ENCODE data around the gene MAP2K1. TPM values are rescaled to one million over a fixed set of nuclear protein-coding genes. Genes with fewer than 3 reads are reported as not detected.
A peak's percentile ranks its signal among the peaks of the same experiment; 100 is the strongest.

MAP2K1 gene
- total and polyA plus RNA-seq, 11 donors = 15.8 to 164 (median 39.3) TPM

DNA sequence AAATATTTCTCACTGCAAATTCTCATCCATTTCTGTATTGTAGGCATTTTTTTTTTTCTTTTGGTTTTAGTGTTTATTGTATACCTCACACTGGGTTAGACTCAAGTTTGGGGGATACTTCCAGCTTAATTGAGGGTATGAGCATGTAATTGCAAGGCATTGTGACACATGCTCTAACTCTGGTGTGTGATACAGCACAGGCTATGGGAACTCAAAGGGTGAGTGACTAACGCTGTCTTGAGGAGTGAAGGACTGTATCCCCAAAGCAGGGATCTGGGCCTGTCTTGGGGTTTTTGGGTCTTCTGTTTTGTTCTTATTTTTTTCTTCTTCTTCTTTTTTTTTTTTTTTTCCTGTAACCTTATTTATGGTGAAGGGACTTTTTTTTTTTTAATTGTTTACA is 26.9 kb downstream of the MAP2K1 start:
- no peak for DNase-seq
- Histone ChIP-seq H3K4me3 (no peak overlapping the region), H3K4me1 (peaks cover 0 to 86% (median 37%) of the 10 kb centered on the region in 12 donors), H3K36me3 (no peaks in the 10 kb centered on the region), H3K9me3 (peaks cover 0 to 9% (median 0%) of the 10 kb centered on the region in 12 donors), H3K27me3 (no peaks in the 10 kb centered on the region), H3K27ac (no peak overlapping the region)
- intact Hi-C loops (cut with DNase I) = no loop called here
- WGBS, 4 donors = 92 to 100% (median 98%) methylated on average over 1 of the region's 1 CpG
- TF ChIP-seq POLR2A (IDR thresholded peaks at IDR 0.05) = no peak
- TF ChIP-seq, protein P1, sequence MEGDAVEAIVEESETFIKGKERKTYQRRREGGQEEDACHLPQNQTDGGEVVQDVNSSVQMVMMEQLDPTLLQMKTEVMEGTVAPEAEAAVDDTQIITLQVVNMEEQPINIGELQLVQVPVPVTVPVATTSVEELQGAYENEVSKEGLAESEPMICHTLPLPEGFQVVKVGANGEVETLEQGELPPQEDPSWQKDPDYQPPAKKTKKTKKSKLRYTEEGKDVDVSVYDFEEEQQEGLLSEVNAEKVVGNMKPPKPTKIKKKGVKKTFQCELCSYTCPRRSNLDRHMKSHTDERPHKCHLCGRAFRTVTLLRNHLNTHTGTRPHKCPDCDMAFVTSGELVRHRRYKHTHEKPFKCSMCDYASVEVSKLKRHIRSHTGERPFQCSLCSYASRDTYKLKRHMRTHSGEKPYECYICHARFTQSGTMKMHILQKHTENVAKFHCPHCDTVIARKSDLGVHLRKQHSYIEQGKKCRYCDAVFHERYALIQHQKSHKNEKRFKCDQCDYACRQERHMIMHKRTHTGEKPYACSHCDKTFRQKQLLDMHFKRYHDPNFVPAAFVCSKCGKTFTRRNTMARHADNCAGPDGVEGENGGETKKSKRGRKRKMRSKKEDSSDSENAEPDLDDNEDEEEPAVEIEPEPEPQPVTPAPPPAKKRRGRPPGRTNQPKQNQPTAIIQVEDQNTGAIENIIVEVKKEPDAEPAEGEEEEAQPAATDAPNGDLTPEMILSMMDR (IDR thresholded peaks at IDR 0.05) = no peak
- ATAC-seq = no peak

- Histone ChIP-seq H3K27me3 (no peaks in the 10 kb centered on the region), H3K4me3 (no peak overlapping the region), H3K4me1 (peaks cover 0 to 69% (median 29%) of the 10 kb centered on the region in 12 donors), H3K27ac (no peak overlapping the region), H3K36me3 (no peaks in the 10 kb centered on the region), H3K9me3 (peaks cover 0 to 9% (median 0%) of the 10 kb centered on the region in 12 donors)
- ATAC-seq = peak in 2 of 4 donors; percentile 48 to 61
- no peak for DNase-seq
- intact Hi-C loops (cut with DNase I) = no loop called here
- TF ChIP-seq, protein P1 (IDR thresholded peaks at IDR 0.05) = no peak
- no peak for TF ChIP-seq POLR2A (IDR thresholded peaks at IDR 0.05)
These were observed 28.6 kb downstream of the MAP2K1 start for GRCh38 chr15:66415360-66415759.

DNA sequence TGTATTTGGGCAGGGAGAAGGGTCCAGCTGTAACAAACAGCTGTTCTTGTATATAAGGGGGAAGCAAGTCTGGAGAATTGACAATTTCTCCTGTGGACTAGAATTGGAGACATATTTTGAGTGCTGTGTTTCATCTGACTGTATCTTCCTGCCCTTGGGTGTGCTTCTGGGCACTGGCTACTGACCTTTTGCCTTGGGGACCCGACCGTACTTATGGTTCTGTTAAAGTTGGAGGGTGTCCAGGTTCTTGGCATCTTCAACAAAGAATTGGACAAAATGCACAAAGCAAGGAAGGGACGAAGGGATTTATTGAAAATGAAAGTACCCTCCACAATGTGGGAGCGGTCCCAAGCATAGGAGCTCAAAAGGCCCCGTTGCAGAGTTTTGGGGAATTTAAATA is 31.0 kb downstream of the MAP2K1 start:
- whole genome bisulfite sequencing, 4 donors = 21 to 39% (median 26%) methylated on average over 5 of the region's 5 CpGs
- ATAC-seq (peak in 2 of 4 donors; percentile 24 to 39), DNase-seq (no peak)
- H3K36me3 ChIP-seq = no peaks in the 10 kb centered on the region
- H3K27ac ChIP-seq = peak overlapping the region in 6 of 12 donors; percentile 2 to 53 (median 32)
- H3K4me3 ChIP-seq = peak overlapping the region in 8 of 12 donors; percentile 4 to 39 (median 26)
- peaks cover 0 to 9% (median 0%) of the 10 kb centered on the region in 12 donors for H3K9me3 ChIP-seq
- H3K27me3 ChIP-seq = no peaks in the 10 kb centered on the region
- TF ChIP-seq, protein P1 (IDR thresholded peaks at IDR 0.05) = no peak
- no peak for TF ChIP-seq POLR2A (IDR thresholded peaks at IDR 0.05)
- peaks cover 0 to 45% (median 19%) of the 10 kb centered on the region in 12 donors for H3K4me1 ChIP-seq
- intact Hi-C loops (cut with DNase I) = no loop called here

- no peaks in the 10 kb centered on the region for H3K36me3 ChIP-seq
- intact Hi-C loops (cut with DNase I) = no loop called here
These were observed 32.8 kb downstream of the MAP2K1 start for GRCh38 chr15:66419471-66419870.

More at GRCh38 chr15:66419471-66419870, 32.8 kb downstream of the MAP2K1 start:
- WGBS, 4 donors = 96 to 100% (median 99%) methylated on average over 3 of the region's 3 CpGs
- no peak overlapping the region for H3K27ac ChIP-seq
- DNase-seq (no peak), ATAC-seq (no peak)
- H3K9me3 ChIP-seq = peaks cover 0 to 9% (median 0%) of the 10 kb centered on the region in 12 donors
- H3K4me3 ChIP-seq = no peak overlapping the region
- H3K4me1 ChIP-seq = peaks cover 0 to 33% (median 20%) of the 10 kb centered on the region in 12 donors
- TF ChIP-seq, protein P1 (IDR thresholded peaks at IDR 0.05) = no peak
- TF ChIP-seq POLR2A (IDR thresholded peaks at IDR 0.05) = no peak
- no peaks in the 10 kb centered on the region for H3K27me3 ChIP-seq
